T-helper 2 cell treated with Interferon-gamma antibody and Interleukin-4, amounts not matched to agents 5 μg/mL and 100 μg/mL, for 36 hours (primary cell): ENCODE measurements around the gene STARD10.

Source experiments
- DNase-seq: peaks from one replicate; pipeline ENCODE4 v3.0.0; 2021; ENCODE audit warnings: low spot score
- H3K27ac Mint-ChIP-seq: one replicate; pipeline ENCODE4 v1.8.0; 2021; ENCODE audit warnings: mild to moderate bottlenecking, mixed read lengths
- H3K27me3 Mint-ChIP-seq: one replicate; pipeline ENCODE4 v1.8.0; 2021; ENCODE audit warnings: low read depth, mixed read lengths
- H3K36me3 Mint-ChIP-seq: one replicate; pipeline ENCODE4 v1.8.0; 2021; ENCODE audit warnings: low read depth, mixed read lengths
- H3K4me1 Mint-ChIP-seq: one replicate; pipeline ENCODE4 v1.8.0; 2021; ENCODE audit warnings: low read depth, mixed read lengths
- H3K4me3 Mint-ChIP-seq: one replicate; pipeline ENCODE4 v1.8.0; 2022; ENCODE audit warnings: mild to moderate bottlenecking, moderate library complexity, mixed read lengths
- H3K9me3 Mint-ChIP-seq: one replicate; pipeline ENCODE4 v1.8.0; 2021; ENCODE audit warnings: mixed read lengths

The STARD10 gene

GRCh38 chr11:72763823-72764222 lies 30.0 kb downstream of the STARD10 start:
- no peak overlapping the region for H3K27ac Mint-ChIP-seq
- no peaks in the 10 kb centered on the region for H3K36me3 Mint-ChIP-seq
- DNase-seq = no peak
- no peaks in the 10 kb centered on the region for H3K9me3 Mint-ChIP-seq
- H3K4me3 Mint-ChIP-seq = no peak overlapping the region
- peaks cover 11% of the 10 kb centered on the region for H3K4me1 Mint-ChIP-seq
- H3K27me3 Mint-ChIP-seq = peaks cover under 1% of the 10 kb centered on the region

GRCh38 chr11:72762641-72763304 lies 31.1 kb downstream of the STARD10 start:
- no peaks in the 10 kb centered on the region for H3K9me3 Mint-ChIP-seq
- no peak overlapping the region for H3K4me3 Mint-ChIP-seq
- no peaks in the 10 kb centered on the region for H3K27me3 Mint-ChIP-seq
- no peaks in the 10 kb centered on the region for H3K36me3 Mint-ChIP-seq
- H3K4me1 Mint-ChIP-seq = peaks cover 11% of the 10 kb centered on the region
- peak overlapping the region; percentile 9 for H3K27ac Mint-ChIP-seq
- peak; percentile 27 for DNase-seq

GRCh38 chr11:72760539-72761405 lies 33.1 kb downstream of the STARD10 start:
- Mint-ChIP-seq H3K9me3 (no peaks in the 10 kb centered on the region), H3K4me3 (no peak overlapping the region), H3K27me3 (no peaks in the 10 kb centered on the region), H3K4me1 (peaks cover 11% of the 10 kb centered on the region), H3K27ac (no peak overlapping the region), H3K36me3 (no peaks in the 10 kb centered on the region)
- DNase-seq = no peak

- H3K4me3 Mint-ChIP-seq = no peak overlapping the region
- H3K27me3 Mint-ChIP-seq = no peaks in the 10 kb centered on the region
- H3K36me3 Mint-ChIP-seq = no peaks in the 10 kb centered on the region
- no peak for DNase-seq
- no peak overlapping the region for H3K27ac Mint-ChIP-seq
- H3K4me1 Mint-ChIP-seq = peaks cover 11% of the 10 kb centered on the region
- no peaks in the 10 kb centered on the region for H3K9me3 Mint-ChIP-seq
Observed at GRCh38 chr11:72759468-72759985, 34.3 kb downstream of the STARD10 start.

GRCh38 chr11:72758690-72759389 lies 35.0 kb downstream of the STARD10 start:
- Mint-ChIP-seq H3K4me3 (no peak overlapping the region), H3K9me3 (no peaks in the 10 kb centered on the region), H3K4me1 (peaks cover 11% of the 10 kb centered on the region), H3K27ac (no peak overlapping the region), H3K36me3 (no peaks in the 10 kb centered on the region), H3K27me3 (no peaks in the 10 kb centered on the region)
- DNase-seq = no peak

GRCh38 chr11:72758304-72758689 lies 35.5 kb downstream of the STARD10 start:
- H3K4me1 Mint-ChIP-seq = peaks cover 12% of the 10 kb centered on the region
- no peak for DNase-seq
- H3K4me3 Mint-ChIP-seq = no peak overlapping the region
- no peak overlapping the region for H3K27ac Mint-ChIP-seq
- no peaks in the 10 kb centered on the region for H3K9me3 Mint-ChIP-seq
- H3K36me3 Mint-ChIP-seq = no peaks in the 10 kb centered on the region
- no peaks in the 10 kb centered on the region for H3K27me3 Mint-ChIP-seq

- Mint-ChIP-seq H3K27me3 (no peaks in the 10 kb centered on the region), H3K4me1 (peaks cover 18% of the 10 kb centered on the region), H3K9me3 (no peaks in the 10 kb centered on the region), H3K36me3 (no peaks in the 10 kb centered on the region), H3K27ac (no peak overlapping the region), H3K4me3 (no peak overlapping the region)
- DNase-seq = no peak
Observed at GRCh38 chr11:72755713-72756285, 38.0 kb downstream of the STARD10 start.

- Mint-ChIP-seq H3K4me1 (peaks cover 26% of the 10 kb centered on the region), H3K4me3 (no peak overlapping the region), H3K27ac (no peak overlapping the region), H3K36me3 (no peaks in the 10 kb centered on the region), H3K27me3 (no peaks in the 10 kb centered on the region), H3K9me3 (no peaks in the 10 kb centered on the region)
- DNase-seq = no peak
Observed at GRCh38 chr11:72754544-72755155, 39.2 kb downstream of the STARD10 start.

GRCh38 chr11:72754149-72754543 lies 39.7 kb downstream of the STARD10 start:
- peaks cover 28% of the 10 kb centered on the region for H3K4me1 Mint-ChIP-seq
- H3K27ac Mint-ChIP-seq = no peak overlapping the region
- H3K36me3 Mint-ChIP-seq = no peaks in the 10 kb centered on the region
- H3K27me3 Mint-ChIP-seq = no peaks in the 10 kb centered on the region
- DNase-seq = no peak
- H3K9me3 Mint-ChIP-seq = no peaks in the 10 kb centered on the region
- no peak overlapping the region for H3K4me3 Mint-ChIP-seq

GRCh38 chr11:72753341-72754148 lies 40.3 kb downstream of the STARD10 start:
- H3K36me3 Mint-ChIP-seq = no peaks in the 10 kb centered on the region
- no peaks in the 10 kb centered on the region for H3K27me3 Mint-ChIP-seq
- no peak for DNase-seq
- H3K27ac Mint-ChIP-seq = peak overlapping the region; percentile 31
- H3K4me1 Mint-ChIP-seq = peaks cover 28% of the 10 kb centered on the region
- H3K4me3 Mint-ChIP-seq = peak overlapping the region; percentile 90
- H3K9me3 Mint-ChIP-seq = no peaks in the 10 kb centered on the region

GRCh38 chr11:72752088-72752914 lies 41.5 kb downstream of the STARD10 start, which contains the start of gene ARAP1:
TSS of gene ARAP1 (minus strand) at chr11:72752408. CDS start at chr11:72727128, 25,280 bp downstream.
- Mint-ChIP-seq H3K27ac (peak within 1 kb of the TSS; percentile 93), H3K36me3 (no peaks in the 10 kb centered on the region), H3K27me3 (no peaks in the 10 kb centered on the region), H3K4me3 (peak within 1 kb of the TSS; percentile 90), H3K4me1 (peaks cover 30% of the 10 kb centered on the region), H3K9me3 (no peaks in the 10 kb centered on the region)
- DNase-seq = peak; percentile 68
